PFSK-1 (cell line): ENCODE measurements around the gene CTNNBL1.

Source experiments
- FOXP2 ChIP-seq: optimal IDR thresholded peaks from 2 replicates; pipeline ENCODE3; 2011; ENCODE audit warnings: borderline replicate concordance, control low read depth, inconsistent platforms; ENCODE audit not compliant: insufficient read depth; ENCODE audit errors: extremely low read length, extremely low read depth
- POLR2AphosphoS5 ChIP-seq: IDR thresholded peaks from 2 replicates; pipeline ENCODE4 v1.6.1; 2012; ENCODE audit warnings: low read depth, mild to moderate bottlenecking, control low read depth, low read length, moderate library complexity
- REST ChIP-seq, 2 experiments: IDR thresholded peaks; 2 replicates each; pipeline versions ENCODE4 v1.6.1 to v1.8.0; 2011 to 2012; ENCODE audit warnings: low read depth in 2 of 2, low read length in 2 of 2, control low read depth in 1 of 2, inconsistent platforms in 1 of 2, mild to moderate bottlenecking in 1 of 2, moderate library complexity in 1 of 2; ENCODE audit not compliant: insufficient read depth in 1 of 2
- SIN3A ChIP-seq: IDR thresholded peaks from 2 replicates; pipeline ENCODE4 v1.6.1; 2012; ENCODE audit warnings: mild to moderate bottlenecking, low read length, moderate library complexity, borderline replicate concordance; ENCODE audit not compliant: insufficient read depth
- TAF1 ChIP-seq: IDR thresholded peaks from 2 replicates; pipeline ENCODE4 v1.6.1; 2012; ENCODE audit warnings: low read length, control low read depth, borderline replicate concordance; ENCODE audit not compliant: insufficient read depth

Gene CTNNBL1

GRCh38 chr20:37728635-37728983, 34.8 kb downstream of the CTNNBL1 start:
- TF ChIP-seq FOXP2 (no peak), TAF1 (no peak), REST (IDR thresholded peaks at IDR 0.05; ENCODE audit: insufficient read depth in 1 of 2, low read depth in 2 of 2, low read length in 2 of 2) (no peak), POLR2AphosphoS5 (no peak), SIN3A (no peak)

DNA sequence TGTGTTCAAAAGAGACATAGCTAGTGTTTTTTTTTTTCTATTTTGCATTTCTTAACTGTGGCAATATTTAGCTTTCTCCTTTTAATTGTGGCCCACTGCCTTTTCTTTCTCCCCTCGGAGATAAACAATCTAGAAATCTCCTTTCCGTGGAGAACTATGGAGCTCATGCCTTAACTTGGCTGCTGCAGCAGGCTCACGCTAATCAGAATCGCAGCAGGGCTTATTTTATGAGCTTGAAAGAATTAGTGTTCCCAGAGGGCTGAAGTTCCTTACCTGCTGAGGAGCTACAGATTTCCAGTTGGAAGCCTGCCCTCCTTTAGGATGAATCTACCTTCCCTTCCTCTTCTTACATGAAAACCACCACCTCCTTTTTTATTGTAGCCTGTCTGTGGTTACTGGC, 35.6 kb downstream of the CTNNBL1 start:
- TF ChIP-seq TAF1 (no peak), FOXP2 (no peak), REST (IDR thresholded peaks at IDR 0.05; ENCODE audit: insufficient read depth in 1 of 2, low read depth in 2 of 2, low read length in 2 of 2) (no peak), SIN3A (no peak), POLR2AphosphoS5 (no peak)

- TF ChIP-seq REST (IDR thresholded peaks at IDR 0.05; ENCODE audit: insufficient read depth in 1 of 2, low read depth in 2 of 2, low read length in 2 of 2) (no peak), FOXP2 (no peak), POLR2AphosphoS5 (no peak), SIN3A (no peak), TAF1 (no peak)
These were observed 36.1 kb downstream of the CTNNBL1 start for GRCh38 chr20:37729909-37730308.

DNA sequence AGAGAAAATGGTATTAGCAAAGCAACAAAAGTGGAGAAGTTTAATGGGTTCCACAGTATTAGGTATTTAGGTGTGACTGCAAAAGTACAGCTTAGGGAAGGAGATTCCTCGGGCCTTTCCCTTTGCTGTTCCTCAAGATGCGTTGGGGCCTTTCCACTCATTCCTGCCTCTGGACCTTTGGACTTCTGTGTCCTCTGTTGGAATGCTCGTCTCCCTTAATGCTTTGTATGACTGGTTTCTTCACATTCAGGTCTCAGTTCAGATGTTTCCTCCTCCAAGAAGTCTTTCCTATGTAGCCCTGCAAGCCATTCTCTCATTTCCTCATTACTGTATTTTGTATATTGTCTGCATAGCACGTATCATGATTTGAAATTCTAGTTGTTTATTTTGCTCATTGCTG, 39.6 kb downstream of the CTNNBL1 start:
- TF ChIP-seq SIN3A: no peak
- TF ChIP-seq REST (IDR thresholded peaks at IDR 0.05; ENCODE audit: insufficient read depth in 1 of 2, low read depth in 2 of 2, low read length in 2 of 2): no peak
- no peak for TF ChIP-seq POLR2AphosphoS5
- TF ChIP-seq FOXP2: no peak
- TF ChIP-seq TAF1: no peak

DNA sequence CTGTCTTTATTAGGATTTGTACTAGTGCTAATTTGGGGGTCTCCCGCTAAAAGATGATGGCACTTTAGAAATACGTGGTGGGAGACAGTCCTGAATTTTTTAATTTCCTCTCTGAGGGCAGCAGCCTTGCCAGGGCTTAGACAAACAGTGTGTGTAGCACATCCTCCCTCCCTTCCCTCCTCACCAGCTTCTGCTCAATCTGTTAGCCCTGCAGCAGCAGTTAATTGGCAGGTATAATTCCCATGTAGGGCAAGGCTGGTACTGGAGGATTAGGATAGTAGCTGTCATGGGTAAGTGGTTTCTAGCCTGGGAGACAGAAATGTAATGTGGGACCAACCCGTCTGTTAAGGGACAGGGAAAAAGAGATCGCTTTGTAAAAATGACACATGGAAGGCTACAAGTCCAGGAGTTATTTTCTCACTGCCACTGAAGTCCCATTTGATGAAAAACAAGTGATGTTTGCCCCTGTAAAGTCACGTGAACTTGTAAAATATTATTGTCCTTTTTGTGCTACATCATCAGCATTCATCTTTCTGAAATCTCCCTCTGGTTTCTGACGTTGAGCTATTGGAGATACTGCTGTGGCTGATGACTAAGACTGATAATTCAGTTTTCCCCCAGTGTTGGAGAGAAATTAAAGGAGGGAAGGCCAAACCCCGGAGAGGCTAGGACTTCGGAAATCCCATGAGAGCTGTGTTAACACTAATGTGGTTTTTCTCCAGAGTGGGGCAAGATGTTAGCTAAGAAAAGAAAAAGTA, 40.6 kb downstream of the CTNNBL1 start:
- TF ChIP-seq TAF1 (no peak), REST (IDR thresholded peaks at IDR 0.05; ENCODE audit: insufficient read depth in 1 of 2, low read depth in 2 of 2, low read length in 2 of 2) (no peak), POLR2AphosphoS5 (no peak), FOXP2 (no peak), SIN3A (no peak)
